ENCODE results near the gene PTCHD1.
A peak's percentile ranks its signal among the peaks of the same experiment; 100 is the strongest.

Gene PTCHD1

GRCh38 chrX:23396263-23396662, 61.6 kb downstream of the PTCHD1 start:
- no peak overlapping the region for H3K4me3 ChIP-seq (ENCODE audit: low read depth, low read length)
- H3K36me3 ChIP-seq: no peaks in the 10 kb centered on the region
- no peaks in the 10 kb centered on the region for H3K4me1 ChIP-seq
- TF ChIP-seq CTCF (IDR thresholded peaks at IDR 0.05; ENCODE audit: low read depth, low read length): no peak
- no peak for DNase-seq
- H3K9me3 ChIP-seq: no peaks in the 10 kb centered on the region
- H3K27me3 ChIP-seq: no peaks in the 10 kb centered on the region

- Histone ChIP-seq H3K4me3 (ENCODE audit: low read depth, low read length) (no peak overlapping the region), H3K9me3 (no peaks in the 10 kb centered on the region), H3K4me1 (no peaks in the 10 kb centered on the region), H3K27me3 (no peaks in the 10 kb centered on the region), H3K36me3 (no peaks in the 10 kb centered on the region)
- TF ChIP-seq CTCF (IDR thresholded peaks at IDR 0.05; ENCODE audit: low read depth, low read length): no peak
- DNase-seq: no peak
These were observed 63.9 kb downstream of the PTCHD1 start for GRCh38 chrX:23398570-23398969.

GRCh38 chrX:23403849-23404248, 69.2 kb downstream of the PTCHD1 start:
- Histone ChIP-seq H3K9me3 (no peaks in the 10 kb centered on the region), H3K4me3 (ENCODE audit: low read depth, low read length) (no peak overlapping the region)
- peak; percentile 46 for DNase-seq

GRCh38 chrX:23422912-23423311, 88.3 kb downstream of the PTCHD1 start:
- Histone ChIP-seq H3K27me3 (no peaks in the 10 kb centered on the region), H3K9me3 (no peaks in the 10 kb centered on the region), H3K4me1 (no peaks in the 10 kb centered on the region), H3K4me3 (ENCODE audit: low read depth, low read length) (no peak overlapping the region), H3K36me3 (no peaks in the 10 kb centered on the region)
- TF ChIP-seq CTCF (IDR thresholded peaks at IDR 0.05; ENCODE audit: low read depth, low read length): no peak
- DNase-seq: no peak

More at GRCh38 chrX:23403849-23404248, 69.2 kb downstream of the PTCHD1 start:
- no peaks in the 10 kb centered on the region for H3K36me3 ChIP-seq
- TF ChIP-seq CTCF (IDR thresholded peaks at IDR 0.05; ENCODE audit: low read depth, low read length): peak; percentile 62
- no peaks in the 10 kb centered on the region for H3K4me1 ChIP-seq
- no peaks in the 10 kb centered on the region for H3K27me3 ChIP-seq

GRCh38 chrX:23434356-23434884, 99.8 kb downstream of the PTCHD1 start:
- Histone ChIP-seq H3K9me3 (no peaks in the 10 kb centered on the region), H3K27me3 (no peaks in the 10 kb centered on the region), H3K36me3 (no peaks in the 10 kb centered on the region), H3K4me1 (no peaks in the 10 kb centered on the region), H3K4me3 (ENCODE audit: low read depth, low read length) (no peak overlapping the region)
- TF ChIP-seq CTCF (IDR thresholded peaks at IDR 0.05; ENCODE audit: low read depth, low read length): no peak
- no peak for DNase-seq

- Histone ChIP-seq H3K4me3 (ENCODE audit: low read depth, low read length) (no peak overlapping the region), H3K36me3 (no peaks in the 10 kb centered on the region), H3K9me3 (no peaks in the 10 kb centered on the region), H3K4me1 (no peaks in the 10 kb centered on the region), H3K27me3 (no peaks in the 10 kb centered on the region)
- no peak for DNase-seq
- TF ChIP-seq CTCF (IDR thresholded peaks at IDR 0.05; ENCODE audit: low read depth, low read length): no peak
These were observed 100.5 kb downstream of the PTCHD1 start for GRCh38 chrX:23435108-23435507.
